NCI-H2081 (cell line): ENCODE measurements around the gene GPR21.

Source experiments
- DNase-seq, 2 experiments: peaks; one replicate each; lab custom pipeline; 2025; lab: John Stamatoyannopoulos, UW

GPR21 gene

DNA sequence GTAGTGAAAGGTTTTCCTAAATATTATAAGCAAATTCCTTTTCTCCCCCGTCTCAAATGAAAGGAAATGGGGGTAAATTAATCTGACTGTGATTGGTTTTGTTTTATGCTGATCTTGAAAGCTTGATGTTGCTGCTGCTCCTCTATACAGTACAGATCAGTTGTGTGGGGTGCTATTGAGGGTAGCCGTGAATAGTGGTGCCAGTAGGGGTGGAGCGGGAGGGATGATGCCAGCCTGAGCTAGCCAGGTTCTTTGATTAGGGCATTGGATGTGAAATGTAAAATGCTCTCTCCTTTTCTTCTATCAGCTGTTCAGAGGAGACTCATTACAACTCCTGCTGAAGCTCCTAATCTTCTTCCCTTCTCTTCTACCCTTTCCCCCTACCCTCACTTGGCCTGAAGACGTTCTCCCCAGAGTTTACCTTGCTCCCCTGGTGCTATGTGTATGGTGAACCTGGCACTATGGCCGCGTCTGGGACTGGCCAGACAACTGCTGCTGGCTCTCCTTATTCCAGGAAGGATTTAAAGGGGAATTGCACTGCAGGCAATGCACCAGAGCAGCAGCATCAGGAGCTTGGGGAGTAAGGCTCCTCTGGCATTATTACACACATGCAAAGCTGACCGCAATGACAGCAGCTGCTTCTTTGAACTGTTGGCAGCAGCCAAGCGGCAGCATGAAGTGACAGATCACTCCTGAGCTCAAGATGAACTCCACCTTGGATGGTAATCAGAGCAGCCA lies 566 bp downstream of the GPR21 start:
- no peak for DNase-seq

DNA sequence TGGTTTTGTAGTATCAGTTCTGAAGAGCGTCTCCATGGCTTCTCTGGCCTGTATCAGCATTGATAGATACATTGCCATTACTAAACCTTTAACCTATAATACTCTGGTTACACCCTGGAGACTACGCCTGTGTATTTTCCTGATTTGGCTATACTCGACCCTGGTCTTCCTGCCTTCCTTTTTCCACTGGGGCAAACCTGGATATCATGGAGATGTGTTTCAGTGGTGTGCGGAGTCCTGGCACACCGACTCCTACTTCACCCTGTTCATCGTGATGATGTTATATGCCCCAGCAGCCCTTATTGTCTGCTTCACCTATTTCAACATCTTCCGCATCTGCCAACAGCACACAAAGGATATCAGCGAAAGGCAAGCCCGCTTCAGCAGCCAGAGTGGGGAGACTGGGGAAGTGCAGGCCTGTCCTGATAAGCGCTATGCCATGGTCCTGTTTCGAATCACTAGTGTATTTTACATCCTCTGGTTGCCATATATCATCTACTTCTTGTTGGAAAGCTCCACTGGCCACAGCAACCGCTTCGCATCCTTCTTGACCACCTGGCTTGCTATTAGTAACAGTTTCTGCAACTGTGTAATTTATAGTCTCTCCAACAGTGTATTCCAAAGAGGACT lies 1.5 kb downstream of the GPR21 start:
- DNase-seq: no peak

DNA sequence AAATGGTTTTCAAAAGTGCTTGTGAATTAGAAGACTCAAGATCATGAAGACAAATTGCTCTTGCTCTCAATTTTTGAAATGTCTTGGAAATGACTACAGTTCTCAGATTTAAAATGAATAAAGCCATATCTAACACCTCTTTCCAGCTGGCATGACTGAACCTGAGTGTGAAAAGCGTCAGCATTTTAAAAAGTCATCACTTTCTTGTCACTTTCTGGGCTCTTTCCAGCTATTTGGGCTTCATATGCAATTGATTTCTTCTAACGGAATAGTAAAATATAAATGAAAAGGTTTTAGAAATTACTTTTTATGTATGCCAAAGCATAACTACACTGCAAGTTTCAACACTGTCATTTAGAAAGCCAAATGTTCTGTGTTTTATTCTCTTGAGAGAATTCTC lies 2.3 kb downstream of the GPR21 start:
- DNase-seq: no peak

DNA sequence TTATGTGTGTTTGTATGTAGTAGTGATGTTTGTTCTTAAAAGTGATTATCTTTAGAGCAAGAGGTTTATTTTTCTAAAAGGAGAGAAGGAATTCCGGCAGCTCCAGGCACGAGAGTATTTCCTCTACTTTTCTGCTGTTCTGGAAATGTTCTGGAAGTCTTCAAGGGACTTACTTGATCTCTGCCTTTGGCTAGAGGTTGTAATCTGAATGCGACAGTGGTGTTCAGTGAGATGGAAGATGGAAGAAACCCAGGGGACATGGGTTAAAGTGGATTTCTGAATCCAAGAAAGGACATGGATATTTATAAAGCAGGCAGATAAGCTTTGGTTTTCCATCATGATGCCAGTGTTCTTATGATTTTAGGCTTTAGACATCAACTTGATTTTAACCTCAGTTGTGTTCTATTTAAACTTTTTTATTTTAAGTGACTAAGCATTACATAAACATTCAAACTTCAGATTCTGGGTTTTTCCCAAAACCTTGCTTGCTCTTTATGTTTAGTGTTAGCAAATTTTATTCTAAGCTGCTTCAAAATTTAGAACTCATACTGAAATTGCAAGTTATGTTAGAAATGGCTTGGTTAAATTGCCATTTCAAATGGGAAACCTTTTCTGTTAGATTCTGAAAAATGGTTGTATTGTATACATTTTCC lies 3.6 kb downstream of the GPR21 start:
- DNase-seq: no peak

DNA sequence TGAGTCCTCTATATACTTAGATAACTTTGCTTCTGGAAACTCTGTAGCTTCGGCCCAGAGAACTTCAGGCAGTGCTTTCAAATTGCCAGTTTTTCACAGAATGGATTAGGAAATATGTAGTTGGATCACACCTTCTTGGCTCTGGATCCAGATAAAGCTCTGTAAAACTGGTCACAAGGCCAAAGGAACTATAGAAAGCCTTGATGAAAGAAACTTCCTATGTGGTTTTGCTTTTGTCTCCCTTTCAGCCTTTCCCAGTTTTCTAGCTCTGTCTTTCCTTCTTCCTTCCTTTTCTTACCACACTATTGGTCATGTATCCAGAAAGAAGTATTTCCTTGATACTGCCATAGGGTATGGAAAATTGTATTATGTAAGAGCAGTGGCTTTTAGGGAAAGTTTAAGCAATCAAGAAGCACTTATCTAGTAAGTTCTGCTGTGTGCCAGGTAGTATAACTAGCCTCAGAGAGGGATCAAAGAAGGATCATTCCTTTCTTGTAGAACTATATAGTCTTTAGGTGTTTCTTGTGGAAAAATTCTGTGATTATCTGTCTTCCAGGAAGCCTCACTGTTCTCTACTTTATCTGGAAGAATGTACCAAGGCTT lies 6.3 kb downstream of the GPR21 start:
- DNase-seq: no peak

DNA sequence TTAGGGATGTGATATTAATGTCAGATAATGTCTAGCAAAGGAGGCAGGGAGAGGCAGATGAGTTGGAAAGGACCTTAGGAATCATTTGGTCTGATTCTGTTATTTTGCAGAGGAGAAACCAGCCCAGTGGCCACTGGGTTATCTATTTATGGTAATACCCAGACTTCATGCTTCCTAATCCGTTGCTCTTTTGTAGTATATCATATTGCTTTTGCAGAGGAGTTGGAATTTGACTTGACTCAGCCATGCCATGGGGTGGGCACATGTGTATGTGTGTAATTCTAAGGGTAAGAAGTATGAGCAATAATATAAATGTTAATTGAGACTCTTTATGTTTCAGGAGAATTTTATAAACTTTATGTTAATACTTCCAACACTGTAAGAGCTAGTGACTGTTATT lies 7.3 kb downstream of the GPR21 start:
- no peak for DNase-seq

DNA sequence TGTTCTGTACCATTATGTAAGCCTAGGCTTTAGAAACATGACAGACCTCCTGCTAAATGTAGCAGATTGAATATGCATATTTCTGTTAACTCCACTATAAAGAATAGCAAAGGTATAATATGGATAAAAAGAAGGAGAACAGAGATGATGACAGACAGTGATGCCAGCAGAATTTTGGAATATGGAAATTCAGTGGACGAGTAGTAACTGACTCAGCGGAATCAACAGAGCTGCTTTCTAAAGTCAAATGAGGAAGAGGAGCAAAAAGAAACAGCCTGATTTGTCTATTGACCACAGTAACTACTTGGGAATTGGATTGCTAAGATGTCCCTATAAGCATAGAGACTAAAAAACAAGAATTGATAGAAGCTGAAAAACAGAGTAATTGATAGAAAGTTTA lies 8.0 kb downstream of the GPR21 start:
- no peak for DNase-seq

DNA sequence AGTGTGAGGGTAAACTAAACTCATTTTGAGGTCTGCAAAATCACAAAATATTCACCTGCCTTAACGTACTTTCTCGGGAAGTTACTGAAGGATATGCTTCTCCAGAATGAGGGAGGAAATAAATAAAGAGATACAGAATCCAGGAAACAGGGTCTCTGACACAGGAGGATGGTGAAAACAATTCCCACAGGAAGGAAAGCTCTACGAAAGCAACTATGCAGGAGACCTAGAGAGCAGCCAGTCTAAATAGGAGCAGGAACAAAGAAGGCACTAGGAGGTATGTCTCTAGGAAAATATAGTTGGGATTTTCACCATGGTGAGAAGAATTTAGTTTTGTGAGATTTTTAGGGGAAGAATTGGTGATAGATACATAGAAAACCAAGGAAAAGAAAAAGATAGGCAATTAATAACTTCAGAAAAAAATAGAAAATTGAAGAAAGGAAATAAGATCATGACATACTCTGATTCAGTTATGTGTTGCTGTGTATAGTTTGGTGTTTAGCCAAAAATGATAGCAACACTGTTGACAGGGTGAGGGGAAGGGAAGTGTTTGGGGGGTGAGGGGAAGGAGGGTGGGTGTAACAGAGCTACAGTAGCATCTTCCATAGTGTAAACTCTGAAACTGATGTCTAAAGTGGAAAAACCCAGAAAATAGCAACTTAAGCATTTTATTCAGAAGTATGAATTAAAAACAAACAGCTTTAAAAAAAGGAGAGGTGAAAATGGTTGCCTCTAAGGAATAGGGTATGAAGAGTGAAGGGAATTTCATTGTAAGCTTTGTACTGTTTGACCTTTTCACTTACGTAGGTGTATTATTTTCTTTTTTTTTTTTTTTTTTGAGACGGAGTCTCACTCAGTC lies 9.8 kb downstream of the GPR21 start:
- DNase-seq: no peak

DNA sequence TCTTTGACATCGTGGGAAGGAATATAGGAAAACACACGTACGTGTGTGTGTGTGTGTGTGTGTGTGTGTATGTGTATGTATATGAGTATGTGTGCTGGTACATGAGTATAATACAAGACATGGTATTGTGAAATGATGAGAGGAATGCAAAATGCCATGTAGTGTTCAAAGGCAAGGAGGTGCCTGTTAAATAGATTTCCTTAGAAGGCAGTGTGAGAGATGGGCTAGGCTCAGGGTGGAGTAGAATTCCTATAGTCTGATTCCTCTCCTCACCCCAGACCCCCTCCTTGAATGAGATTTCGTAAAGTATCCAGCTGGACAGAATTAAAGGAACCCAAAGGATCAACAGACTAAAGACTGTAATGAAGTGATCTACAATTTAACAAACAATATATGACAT lies 11.1 kb downstream of the GPR21 start:
- no peak for DNase-seq

DNA sequence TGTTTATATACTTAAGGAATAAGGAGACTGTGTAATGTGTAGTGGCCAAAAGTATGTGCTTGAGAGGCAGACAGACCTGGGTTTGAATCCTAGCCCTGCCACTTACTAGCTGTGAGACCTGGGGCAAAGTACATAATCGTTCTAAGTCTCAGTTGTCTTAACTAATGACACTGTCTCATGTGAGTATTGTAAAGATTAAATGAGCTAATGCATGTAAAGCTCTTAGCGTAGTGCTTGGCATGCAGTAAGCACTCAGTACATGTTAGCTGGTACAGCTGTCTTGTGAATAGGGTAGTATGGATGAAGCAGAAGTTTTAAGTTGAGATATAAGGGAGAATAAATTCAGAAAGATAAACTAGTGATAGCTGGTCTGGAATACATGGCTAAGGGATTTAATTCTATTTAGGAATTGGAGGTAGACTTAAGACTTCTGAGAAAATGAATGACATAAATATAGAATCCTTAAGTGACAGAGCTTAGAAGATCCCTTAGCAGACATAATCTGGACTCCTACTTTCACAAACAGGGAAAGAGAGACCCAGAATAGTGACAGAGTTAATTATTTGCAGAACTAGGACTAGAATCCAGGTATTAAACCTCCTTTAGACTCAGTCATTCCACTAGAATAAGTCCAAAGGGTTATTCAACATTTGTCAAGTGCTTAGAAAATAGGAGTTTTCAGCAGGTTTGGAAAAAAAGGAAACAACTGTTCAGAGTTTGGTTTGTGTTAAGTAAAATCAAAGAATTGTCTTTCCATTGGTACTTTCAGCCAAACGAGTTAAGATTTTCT lies 13.1 kb downstream of the GPR21 start:
- no peak for DNase-seq

DNA sequence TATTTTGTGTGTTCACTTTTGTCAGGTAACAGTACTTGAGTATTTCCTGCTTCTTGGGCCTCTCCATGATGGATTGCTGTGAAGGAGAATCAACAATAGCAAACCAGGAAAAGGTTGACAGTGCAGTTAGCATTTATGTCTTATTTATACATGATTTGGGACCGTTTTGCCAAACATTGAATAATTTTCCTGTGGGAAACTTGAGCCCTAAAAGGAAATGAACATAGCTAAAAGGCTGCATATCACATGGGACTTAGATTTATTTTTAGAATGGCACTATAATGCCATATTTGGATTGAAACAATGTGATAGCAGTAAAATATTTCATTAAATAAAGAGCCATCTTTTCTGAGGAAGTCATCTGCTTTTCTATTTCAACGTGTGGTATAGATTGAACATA lies 15.3 kb downstream of the GPR21 start:
- DNase-seq: peak; percentile 48 to 79

DNA sequence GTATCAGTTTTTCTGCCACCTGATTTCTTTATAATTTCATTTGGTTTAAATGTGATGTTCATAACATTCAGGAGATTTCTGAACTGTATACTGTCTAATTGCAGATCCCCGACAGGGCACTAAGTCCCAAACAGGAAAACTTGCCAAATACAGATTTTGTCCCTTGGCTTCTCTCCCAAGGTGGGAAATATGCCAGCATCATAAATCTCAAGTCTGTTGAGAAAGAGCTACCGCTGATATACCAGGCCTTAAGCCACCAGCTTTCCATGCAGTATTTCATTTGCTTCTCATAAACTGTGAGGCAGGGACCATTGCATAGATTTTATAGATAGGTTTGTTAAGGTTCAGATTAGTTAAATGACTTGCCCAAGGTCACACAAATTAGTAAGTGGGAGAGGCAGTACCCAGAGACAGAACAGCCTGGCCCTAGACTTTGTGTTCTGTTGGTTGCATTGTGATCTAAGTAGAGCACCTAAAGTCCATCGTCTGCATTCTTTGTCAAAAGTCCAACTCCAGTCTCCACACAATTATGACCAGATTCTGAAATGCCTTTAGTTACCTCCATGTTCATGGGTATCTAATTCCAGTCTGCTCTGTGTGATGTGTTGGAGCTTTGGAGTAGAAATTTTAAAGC lies 16.2 kb downstream of the GPR21 start:
- peak; percentile 39 to 78 for DNase-seq

DNA sequence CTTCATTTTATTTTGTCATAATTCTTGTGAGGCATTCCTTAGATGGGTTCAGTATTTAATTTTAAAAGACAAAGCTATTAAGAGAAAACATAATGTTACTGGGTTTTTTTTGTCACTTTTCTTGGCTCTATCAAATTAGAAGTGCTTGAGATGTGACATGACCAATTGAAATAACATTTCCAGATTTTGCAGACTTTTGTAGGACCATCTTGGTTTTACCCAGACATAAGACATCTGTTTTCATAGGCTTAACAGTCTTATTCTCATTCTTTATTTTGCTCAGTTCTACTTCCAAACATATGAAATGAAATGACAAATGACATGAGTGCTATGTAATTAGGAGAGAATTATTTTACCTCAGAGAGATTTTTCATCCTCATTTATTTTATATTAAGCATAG lies 19.6 kb downstream of the GPR21 start:
- DNase-seq: no peak

DNA sequence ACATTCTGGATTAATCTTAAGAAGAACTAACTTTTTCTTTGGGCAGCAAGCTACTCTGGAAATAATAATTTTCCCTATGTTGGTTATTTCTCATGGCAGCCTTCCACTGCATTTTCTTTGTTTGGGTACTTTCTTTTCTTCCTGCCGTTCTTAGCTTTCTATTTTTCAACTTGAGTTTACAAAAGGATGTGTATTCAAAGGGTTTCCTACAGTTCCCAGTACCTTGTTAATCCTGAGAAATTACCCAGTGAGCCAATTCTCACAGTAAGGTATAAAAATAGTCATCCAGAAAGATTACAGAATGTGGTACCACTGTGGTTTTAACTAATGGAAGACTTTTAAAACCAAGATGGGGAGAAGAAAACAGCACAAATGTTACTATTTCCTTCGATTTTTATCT lies 20.2 kb downstream of the GPR21 start:
- DNase-seq: no peak

DNA sequence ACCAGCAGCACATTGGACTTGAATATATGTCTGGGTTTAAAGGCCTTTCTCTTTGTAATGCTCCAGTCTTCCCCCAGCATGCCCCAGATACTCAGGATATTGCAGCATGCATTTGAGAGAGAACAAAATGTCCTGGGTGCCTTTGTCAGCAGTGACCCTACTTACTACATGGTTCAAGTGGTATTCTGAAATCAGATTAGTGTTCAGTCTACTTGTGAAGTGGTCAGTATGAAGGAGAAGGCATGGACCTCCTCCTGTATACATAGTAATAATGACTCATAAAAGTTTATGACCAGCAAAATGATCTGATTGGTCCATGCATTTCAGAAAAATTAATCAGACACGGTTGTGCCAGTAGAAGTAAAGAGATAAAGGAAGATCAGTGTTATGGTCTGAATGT lies 25.4 kb downstream of the GPR21 start:
- DNase-seq: no peak

DNA sequence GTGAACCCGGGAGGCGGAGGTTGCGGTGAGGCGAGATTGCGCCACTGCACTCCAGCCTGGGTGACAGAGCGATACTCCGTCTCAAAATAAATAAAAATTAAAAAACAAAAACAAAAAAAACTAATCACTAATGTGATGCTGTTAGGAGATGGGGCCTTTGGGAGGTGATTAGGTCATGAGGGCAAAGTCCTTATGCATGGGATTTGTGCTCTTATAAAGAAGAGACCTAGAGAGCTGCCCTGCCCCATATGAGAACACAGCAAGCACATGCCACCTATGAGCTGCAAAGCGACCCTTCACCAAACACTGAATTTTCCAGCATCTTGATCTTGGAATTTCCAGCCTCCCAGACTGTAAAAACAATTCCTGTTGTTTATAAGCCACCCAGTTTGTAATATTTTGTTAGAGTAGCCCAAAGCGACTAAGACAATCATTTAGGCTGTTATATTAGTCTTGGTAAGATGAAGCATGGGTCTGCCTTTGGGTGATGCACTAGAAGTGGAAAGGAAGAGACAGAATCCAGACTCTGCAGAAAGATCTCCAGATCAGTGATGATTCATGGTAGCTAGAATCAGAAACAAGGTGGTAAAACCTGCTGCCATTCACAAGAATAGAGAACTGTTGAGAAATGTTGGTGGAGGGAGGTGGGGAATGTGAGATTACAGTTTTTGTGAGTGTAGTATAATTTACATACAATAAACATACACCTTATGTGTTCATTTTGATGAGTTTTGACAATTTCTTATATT lies 26.2 kb downstream of the GPR21 start:
- no peak for DNase-seq

DNA sequence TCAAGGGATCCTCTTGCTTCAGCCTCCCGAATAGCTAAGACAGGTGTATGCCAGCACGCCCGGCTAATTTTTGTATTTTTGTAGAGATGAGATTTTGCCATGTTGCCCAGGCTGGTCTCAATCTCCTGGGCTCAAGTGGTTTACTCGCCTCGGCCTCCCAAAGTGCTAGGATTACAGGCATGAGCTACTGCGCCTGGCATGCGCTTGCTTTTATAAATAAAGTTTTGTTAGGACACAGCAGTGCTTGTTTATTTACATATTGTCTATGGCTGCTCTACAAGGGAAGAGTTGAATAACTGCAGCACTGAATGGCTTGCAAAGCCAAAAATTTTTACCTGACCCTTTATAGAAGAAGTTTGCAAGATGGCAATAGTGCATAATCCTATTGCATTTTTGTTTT lies 27.7 kb downstream of the GPR21 start:
- DNase-seq: no peak

DNA sequence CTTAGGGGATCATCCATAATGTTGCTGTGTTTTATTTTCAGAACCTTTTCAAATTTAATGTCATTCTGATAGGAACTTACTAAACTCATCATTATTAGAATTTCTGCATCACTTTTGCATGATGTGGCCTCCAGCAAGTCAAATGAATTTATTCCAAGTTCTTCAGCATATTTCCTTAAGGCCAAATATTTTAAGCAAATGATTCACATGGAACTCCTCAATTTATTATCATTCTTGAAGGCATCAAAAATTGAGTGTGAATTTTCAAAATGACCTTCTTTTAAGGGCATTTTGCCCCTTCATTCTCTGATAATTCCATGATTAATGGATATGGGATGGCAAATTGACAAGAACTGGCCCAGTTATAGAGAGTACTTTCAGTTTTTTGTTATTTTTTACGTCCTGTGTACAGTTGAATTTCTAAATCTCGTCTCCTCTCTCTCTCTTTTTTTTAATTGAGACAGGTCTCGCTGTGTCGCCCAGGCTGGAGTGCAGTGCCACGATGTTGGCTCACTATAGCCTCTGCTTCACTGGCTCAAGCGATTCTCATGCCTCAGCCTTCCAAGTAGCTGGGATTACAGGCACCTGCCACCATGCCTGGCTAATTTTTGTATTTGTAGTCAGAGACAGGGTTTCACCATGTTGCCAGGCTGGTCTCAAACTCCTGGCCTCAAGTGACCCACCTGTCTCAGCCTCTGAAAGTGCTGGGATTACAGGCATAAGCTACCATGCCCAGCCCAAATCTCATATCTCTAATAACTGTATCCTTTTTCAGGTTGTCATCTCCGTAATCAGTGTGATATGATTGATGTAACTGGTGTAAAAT lies 29.1 kb downstream of the GPR21 start:
- no peak for DNase-seq

DNA sequence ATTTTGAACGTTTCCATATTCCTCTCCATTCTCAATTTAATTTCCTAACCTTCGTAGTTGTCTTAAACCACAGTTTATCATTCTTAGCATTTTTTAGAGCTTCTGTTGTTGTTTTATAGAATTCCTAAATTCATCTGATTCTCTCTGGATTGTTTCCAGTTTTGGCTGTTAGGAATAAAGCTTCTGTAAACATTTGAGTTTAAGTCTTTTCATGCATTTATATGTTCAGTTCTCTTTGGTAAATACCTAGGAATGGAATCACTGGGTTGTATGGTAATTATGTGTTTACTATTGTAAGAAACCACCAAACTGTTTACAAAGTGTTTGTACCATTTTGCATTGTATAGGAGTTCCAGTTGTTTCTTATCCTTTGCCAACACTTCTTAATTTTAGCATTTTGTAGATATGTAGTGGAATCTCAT lies 29.7 kb downstream of the GPR21 start:
- no peak for DNase-seq
